Measurements from ENCODE around the gene ZNF800. TPM values are rescaled to one million over a fixed set of nuclear protein-coding genes. Genes with fewer than 3 reads are reported as not detected.

ZNF800 gene
- polyA plus RNA-seq, 1 donor (not counting 4 experiments of a cell fraction or from before 2014, with no cell fraction given), result 18.0 TPM

GRCh38 chr7:127387974-127388373 is 4.5 kb downstream of the ZNF800 start:
- peaks cover 1 to 6% of the 10 kb centered on the region in 2 experiments for H3K36me3 ChIP-seq (ENCODE audit: control insufficient read depth in 2 of 2, extremely low read depth in 1 of 2, insufficient read depth in 2 of 2, low read length in 2 of 2)
- H3K9ac ChIP-seq (ENCODE audit: control insufficient read depth, extremely low read depth, insufficient read depth, low read length), result no peak overlapping the region
- dilution Hi-C loops (cut with MboI; ENCODE audit: extremely low pct_ligation_motif_present, low sequenced_read_pairs), result no loop called here
- H3K27me3 ChIP-seq (ENCODE audit: control insufficient read depth, extremely low read depth, insufficient read depth, low read length), result no peaks in the 10 kb centered on the region
- H3K4me3 ChIP-seq (ENCODE audit: control insufficient read depth in 2 of 3, extremely low read depth in 1 of 3, insufficient read depth in 2 of 3, low read depth in 1 of 3, low read length in 3 of 3), result no peak overlapping the region
- H3K9me3 ChIP-seq (ENCODE audit: control insufficient read depth, low read depth, low read length), result no peaks in the 10 kb centered on the region
- FAIRE-seq, result no peak
- H3K27ac ChIP-seq (ENCODE audit: control insufficient read depth, insufficient read depth, low read length), result no peak overlapping the region
- no peaks in the 10 kb centered on the region for H3K9me1 ChIP-seq (ENCODE audit: control insufficient read depth, extremely low read depth, insufficient read depth, low read length)
- DNase-seq (ENCODE audit: low read depth, low spot score), result no peak
- peaks cover 15% of the 10 kb centered on the region for H3K4me1 ChIP-seq (ENCODE audit: control insufficient read depth, extremely low read depth, insufficient read depth, low read length)
- no peak overlapping the region for H3K4me2 ChIP-seq (ENCODE audit: control insufficient read depth, extremely low read depth, insufficient read depth, low read depth, low read length)
- H3K79me2 ChIP-seq (ENCODE audit: control insufficient read depth, insufficient read depth, low read length), result peaks cover 83% of the 10 kb centered on the region
- TF ChIP-seq EZH2 (IDR thresholded peaks at IDR 0.05; ENCODE audit: low read length) (no peak), CTCF (optimal IDR thresholded peaks at IDR 0.05 in 1 of 3, IDR thresholded peaks at IDR 0.05 in 1 of 3, conservative IDR thresholded peaks at IDR 0.05 in 1 of 3; ENCODE audit: extremely low read depth in 1 of 3, insufficient read depth in 2 of 3, low read length in 3 of 3) (no peak)
- H2AFZ ChIP-seq (ENCODE audit: control insufficient read depth, low read length), result no peak overlapping the region
- peaks cover 3% of the 10 kb centered on the region for H4K20me1 ChIP-seq (ENCODE audit: control insufficient read depth, extremely low read depth, insufficient read depth, low read length)

GRCh38 chr7:127383123-127383835 is 9.2 kb downstream of the ZNF800 start:
- no peak overlapping the region for H3K4me2 ChIP-seq (ENCODE audit: control insufficient read depth, extremely low read depth, insufficient read depth, low read depth, low read length)
- no peaks in the 10 kb centered on the region for H3K9me3 ChIP-seq (ENCODE audit: control insufficient read depth, low read depth, low read length)
- no peak overlapping the region for H3K9ac ChIP-seq (ENCODE audit: control insufficient read depth, extremely low read depth, insufficient read depth, low read length)
- H3K36me3 ChIP-seq (ENCODE audit: control insufficient read depth in 2 of 2, extremely low read depth in 1 of 2, insufficient read depth in 2 of 2, low read length in 2 of 2), result peaks cover 3 to 6% of the 10 kb centered on the region in 2 experiments
- H4K20me1 ChIP-seq (ENCODE audit: control insufficient read depth, extremely low read depth, insufficient read depth, low read length), result peaks cover 4% of the 10 kb centered on the region
- no peaks in the 10 kb centered on the region for H3K27me3 ChIP-seq (ENCODE audit: control insufficient read depth, extremely low read depth, insufficient read depth, low read length)
- dilution Hi-C loops (cut with MboI; ENCODE audit: extremely low pct_ligation_motif_present, low sequenced_read_pairs), result no loop called here
- peaks cover 7% of the 10 kb centered on the region for H3K4me1 ChIP-seq (ENCODE audit: control insufficient read depth, extremely low read depth, insufficient read depth, low read length)
- peak overlapping the region; percentile 22 for H3K27ac ChIP-seq (ENCODE audit: control insufficient read depth, insufficient read depth, low read length)
- no peak overlapping the region for H2AFZ ChIP-seq (ENCODE audit: control insufficient read depth, low read length)
- H3K79me2 ChIP-seq (ENCODE audit: control insufficient read depth, insufficient read depth, low read length), result peaks cover 84% of the 10 kb centered on the region
- no peak overlapping the region for H3K4me3 ChIP-seq (ENCODE audit: control insufficient read depth in 2 of 3, extremely low read depth in 1 of 3, insufficient read depth in 2 of 3, low read depth in 1 of 3, low read length in 3 of 3)
- FAIRE-seq (no peak), DNase-seq (ENCODE audit: low read depth, low spot score) (no peak)
- TF ChIP-seq EZH2 (IDR thresholded peaks at IDR 0.05; ENCODE audit: low read length) (no peak), CTCF (optimal IDR thresholded peaks at IDR 0.05 in 1 of 3, IDR thresholded peaks at IDR 0.05 in 1 of 3, conservative IDR thresholded peaks at IDR 0.05 in 1 of 3; ENCODE audit: extremely low read depth in 1 of 3, insufficient read depth in 2 of 3, low read length in 3 of 3) (no peak)
- H3K9me1 ChIP-seq (ENCODE audit: control insufficient read depth, extremely low read depth, insufficient read depth, low read length), result no peaks in the 10 kb centered on the region
